ENCODE results near the gene FLRT1. TPM values are rescaled to one million over a fixed set of nuclear protein-coding genes. Genes with fewer than 3 reads are reported as not detected.

FLRT1 gene
- total RNA-seq, 4 donors from 2014 or later, result 0.54 to 4.0 (median 3.8) TPM

GRCh38 chr11:64064374-64065140 is 28.8 kb downstream of the FLRT1 start:
- Histone ChIP-seq H3K27me3 (no peaks in the 10 kb centered on the region), H3K4me3 (replicated peaks in 1 of 3) (no peak overlapping the region), H3K4me1 (peaks cover 4 to 11% of the 10 kb centered on the region in 2 donors), H3K9me3 (no peaks in the 10 kb centered on the region), H3K36me3 (no peaks in the 10 kb centered on the region), H3K27ac (no peak overlapping the region)
- no peak for TF ChIP-seq POLR2A (IDR thresholded peaks at IDR 0.05)
- TF ChIP-seq, protein P1, sequence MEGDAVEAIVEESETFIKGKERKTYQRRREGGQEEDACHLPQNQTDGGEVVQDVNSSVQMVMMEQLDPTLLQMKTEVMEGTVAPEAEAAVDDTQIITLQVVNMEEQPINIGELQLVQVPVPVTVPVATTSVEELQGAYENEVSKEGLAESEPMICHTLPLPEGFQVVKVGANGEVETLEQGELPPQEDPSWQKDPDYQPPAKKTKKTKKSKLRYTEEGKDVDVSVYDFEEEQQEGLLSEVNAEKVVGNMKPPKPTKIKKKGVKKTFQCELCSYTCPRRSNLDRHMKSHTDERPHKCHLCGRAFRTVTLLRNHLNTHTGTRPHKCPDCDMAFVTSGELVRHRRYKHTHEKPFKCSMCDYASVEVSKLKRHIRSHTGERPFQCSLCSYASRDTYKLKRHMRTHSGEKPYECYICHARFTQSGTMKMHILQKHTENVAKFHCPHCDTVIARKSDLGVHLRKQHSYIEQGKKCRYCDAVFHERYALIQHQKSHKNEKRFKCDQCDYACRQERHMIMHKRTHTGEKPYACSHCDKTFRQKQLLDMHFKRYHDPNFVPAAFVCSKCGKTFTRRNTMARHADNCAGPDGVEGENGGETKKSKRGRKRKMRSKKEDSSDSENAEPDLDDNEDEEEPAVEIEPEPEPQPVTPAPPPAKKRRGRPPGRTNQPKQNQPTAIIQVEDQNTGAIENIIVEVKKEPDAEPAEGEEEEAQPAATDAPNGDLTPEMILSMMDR (IDR thresholded peaks at IDR 0.05), result no peak
- WGBS, 2 donors, result 90% methylated on average over 13 to 17 of the region's 17 CpGs
- no peak for DNase-seq
- intact Hi-C loops (cut with DNase I), result no loop called here

GRCh38 chr11:64065141-64065465 is 29.4 kb downstream of the FLRT1 start:
- no peak overlapping the region for H3K27ac ChIP-seq
- no peak overlapping the region for H3K4me3 ChIP-seq (replicated peaks in 1 of 3)
- no peaks in the 10 kb centered on the region for H3K9me3 ChIP-seq
- DNase-seq, result no peak
- WGBS, 2 donors, result 94 to 96% methylated on average over 11 of the region's 11 CpGs
- intact Hi-C loops (cut with DNase I), result no loop called here
- no peaks in the 10 kb centered on the region for H3K27me3 ChIP-seq
- TF ChIP-seq, protein P1 (IDR thresholded peaks at IDR 0.05), result no peak
- no peak for TF ChIP-seq POLR2A (IDR thresholded peaks at IDR 0.05)
- peaks cover 4 to 11% of the 10 kb centered on the region in 2 donors for H3K4me1 ChIP-seq
- H3K36me3 ChIP-seq, result no peaks in the 10 kb centered on the region

DNA sequence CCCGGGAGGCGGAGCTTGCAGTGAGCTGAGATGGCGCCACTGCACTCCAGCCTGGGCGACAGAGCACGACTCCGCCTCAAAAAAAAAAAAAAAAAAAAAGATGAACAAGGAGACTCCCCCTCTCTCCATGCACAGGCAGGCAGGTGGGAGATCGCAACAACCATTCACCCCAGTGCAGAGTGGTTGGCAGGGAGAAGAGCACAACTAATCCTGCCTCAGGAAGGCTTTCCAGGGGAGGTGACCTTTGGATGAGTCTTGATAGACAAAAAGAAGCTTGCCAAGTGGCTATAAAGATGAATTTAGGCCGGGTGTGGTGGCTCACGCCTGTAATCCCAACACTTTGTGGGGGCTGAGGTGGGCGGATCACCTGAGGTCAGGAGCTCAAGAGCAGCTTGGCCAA is 30.0 kb downstream of the FLRT1 start:
- Histone ChIP-seq H3K9me3 (no peaks in the 10 kb centered on the region), H3K27ac (no peak overlapping the region), H3K27me3 (no peaks in the 10 kb centered on the region), H3K4me1 (peaks cover 4 to 6% of the 10 kb centered on the region in 2 donors), H3K36me3 (no peaks in the 10 kb centered on the region), H3K4me3 (replicated peaks in 1 of 3) (no peak overlapping the region)
- 98% methylated on average over 10 of the region's 10 CpGs for WGBS, 2 donors
- intact Hi-C loops (cut with DNase I), result no loop called here
- no peak for DNase-seq
- no peak for TF ChIP-seq POLR2A (IDR thresholded peaks at IDR 0.05)
- TF ChIP-seq, protein P1 (IDR thresholded peaks at IDR 0.05), result no peak

- no peaks in the 10 kb centered on the region for H3K4me1 ChIP-seq
- H3K9me3 ChIP-seq, result no peaks in the 10 kb centered on the region
- WGBS, 2 donors, result 76 to 82% methylated on average over 20 to 25 of the region's 26 CpGs
- H3K27me3 ChIP-seq, result no peaks in the 10 kb centered on the region
- H3K27ac ChIP-seq, result no peak overlapping the region
- TF ChIP-seq, protein P1 (IDR thresholded peaks at IDR 0.05), result no peak
- no peak for TF ChIP-seq POLR2A (IDR thresholded peaks at IDR 0.05)
- no peak for DNase-seq
- intact Hi-C loops (cut with DNase I), result no loop called here
- no peaks in the 10 kb centered on the region for H3K36me3 ChIP-seq
- no peak overlapping the region for H3K4me3 ChIP-seq (replicated peaks in 1 of 3)
These were observed 31.7 kb downstream of the FLRT1 start for GRCh38 chr11:64067230-64067993.

Data from thyroid gland (tissue), 4 donors.